HG02759 (cell line): ENCODE data around the gene IGSF22.
"Not testable (repeated sequence)": the region's sequence is repeated elsewhere in the genome, so short reads cannot be mapped to it uniquely, and the experiment has no call there.

ENCODE experiments used
- ATAC-seq: cut with Tn5 transposase; IDR thresholded peaks from one replicate; pipeline ENCODE4 v1.9.1; 2021; ENCODE audit warnings: mild to moderate bottlenecking, moderate library complexity; ENCODE audit not compliant: unreplicated experiment

IGSF22 gene

DNA sequence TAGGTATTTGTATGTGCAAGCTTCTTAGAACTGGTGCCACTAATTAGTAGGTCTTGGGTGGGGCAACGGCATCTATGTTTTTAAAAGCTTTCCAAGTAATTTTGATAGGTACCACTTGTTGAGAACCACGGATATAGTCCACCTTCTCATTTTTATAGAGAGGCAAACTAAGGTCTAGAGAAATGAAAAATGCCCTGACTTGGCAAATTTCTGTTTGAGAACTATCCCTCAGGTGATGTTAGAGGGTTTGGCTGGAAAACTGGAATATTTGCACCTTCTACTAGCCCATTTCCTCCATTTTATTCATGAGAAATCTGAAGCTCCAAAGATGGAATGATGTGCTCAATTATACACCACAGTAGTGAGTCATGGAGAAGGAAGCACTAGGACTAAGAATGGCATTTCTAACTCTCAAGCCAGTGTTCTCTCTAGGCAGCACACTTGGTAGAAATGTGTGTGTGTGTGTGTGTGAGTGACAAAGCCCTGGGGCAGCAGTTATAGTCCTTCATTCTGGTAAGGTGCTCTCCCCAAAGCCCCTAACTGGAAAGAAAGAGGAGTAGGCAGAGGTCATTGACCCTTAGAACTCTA is 29.3 kb downstream of the IGSF22 start:
- ATAC-seq = no peak

DNA sequence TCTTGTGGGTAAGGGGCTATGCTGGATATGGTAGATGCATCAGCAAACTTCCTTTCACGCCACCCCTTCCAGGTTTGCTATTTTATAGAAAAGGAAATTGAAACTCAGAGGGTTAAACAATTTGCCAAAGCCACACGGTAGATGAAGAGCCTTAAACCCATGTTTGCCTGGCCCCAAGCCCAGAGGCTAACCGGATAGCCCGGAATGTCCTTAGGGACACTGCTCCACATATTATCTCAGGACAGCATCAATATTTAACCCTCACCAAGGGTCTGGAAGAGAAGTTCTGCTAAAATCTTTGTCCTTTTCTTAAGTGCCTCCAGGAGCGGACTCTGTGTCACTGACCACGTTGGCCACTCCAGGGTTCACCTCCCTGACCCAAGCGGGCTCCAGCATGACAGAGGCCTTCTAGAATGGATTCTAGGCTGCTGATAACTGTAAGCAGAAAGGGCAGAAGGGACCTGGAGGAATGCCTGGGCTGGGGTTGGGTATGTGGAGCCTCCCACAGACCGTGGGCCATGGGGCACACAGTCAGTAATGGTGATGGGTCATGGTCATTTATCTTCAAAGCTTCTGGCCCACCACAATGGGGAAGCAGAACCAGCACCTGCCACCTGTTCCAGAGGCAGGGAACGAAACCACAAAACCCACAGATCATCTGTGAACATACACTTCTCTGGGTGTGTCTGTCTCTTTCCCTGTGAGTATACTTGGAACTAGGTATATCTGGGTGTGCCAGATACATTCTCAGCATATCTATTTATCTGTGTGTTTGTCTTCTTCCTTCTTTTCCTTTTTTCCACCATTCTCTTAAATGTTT is 32.8 kb downstream of the IGSF22 start:
- ATAC-seq = no peak

DNA sequence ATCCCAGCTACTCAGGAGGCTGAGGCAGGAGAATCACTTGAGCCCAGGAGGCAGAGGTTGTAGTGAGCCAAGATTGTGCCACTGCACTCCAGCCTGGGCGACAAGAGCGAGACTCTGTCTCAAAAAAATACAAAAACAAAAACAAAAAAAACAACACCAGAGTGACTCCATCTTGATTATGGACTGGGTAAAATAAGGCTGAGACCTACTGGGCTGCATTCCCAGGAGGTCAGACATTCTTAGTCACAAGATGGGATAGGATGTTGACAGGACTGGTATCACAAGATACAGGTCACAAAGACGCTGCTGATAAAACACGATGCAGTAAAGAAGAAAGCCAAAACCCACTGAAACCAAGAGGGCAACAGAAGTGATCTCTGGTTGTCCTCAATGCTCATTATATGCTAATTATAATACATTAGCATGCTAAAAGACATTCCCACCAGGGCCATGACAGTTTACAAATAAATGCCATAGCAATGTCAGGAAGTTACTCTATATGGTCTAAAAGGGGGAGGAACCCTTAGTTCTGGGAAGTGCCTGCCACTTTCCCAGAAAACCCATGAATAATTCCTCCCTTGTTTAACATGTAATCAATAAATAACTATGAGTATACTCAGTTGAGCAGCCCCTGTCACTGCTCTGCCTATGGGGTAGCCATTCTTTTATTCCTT is 34.4 kb downstream of the IGSF22 start:
- ATAC-seq = not testable (repeated sequence)

DNA sequence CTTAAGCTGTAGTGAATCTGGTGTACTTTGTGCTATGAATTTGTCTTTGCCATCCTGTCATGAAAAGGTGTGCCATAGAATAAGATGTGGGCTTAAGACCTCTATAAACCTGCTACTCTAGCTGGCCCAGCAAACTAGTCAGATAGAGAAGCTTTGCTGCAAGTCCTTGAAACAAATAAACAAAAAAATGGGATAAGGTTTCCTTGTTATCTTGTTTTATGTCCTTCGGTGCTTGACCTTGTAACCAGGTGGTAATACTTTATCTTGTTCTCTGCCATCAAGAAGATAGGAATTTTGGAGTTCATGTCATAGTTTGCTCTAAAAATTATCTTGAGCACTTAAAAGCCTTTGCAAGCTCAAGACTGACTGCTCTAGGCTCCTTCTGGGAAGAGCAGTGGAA is 41.7 kb downstream of the IGSF22 start:
- ATAC-seq = no peak

DNA sequence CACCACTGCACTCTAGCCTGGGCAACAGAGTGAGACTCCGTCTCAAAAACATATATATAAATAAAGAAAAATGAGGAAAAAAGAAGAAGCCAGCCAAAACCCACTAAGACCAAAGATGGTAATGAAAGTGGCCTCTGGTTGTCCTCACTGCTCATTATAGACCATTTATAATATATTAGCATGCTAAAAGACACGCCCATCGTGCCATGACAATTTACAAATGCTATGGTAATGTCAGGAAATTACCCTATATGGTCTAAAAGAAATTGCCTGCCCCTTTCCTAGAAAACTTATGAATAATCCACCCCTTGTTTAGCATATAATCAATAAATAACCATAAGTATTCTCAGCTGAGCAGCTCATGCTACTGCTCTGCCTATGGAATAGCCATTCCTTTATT is 43.5 kb downstream of the IGSF22 start:
- ATAC-seq = no peak

DNA sequence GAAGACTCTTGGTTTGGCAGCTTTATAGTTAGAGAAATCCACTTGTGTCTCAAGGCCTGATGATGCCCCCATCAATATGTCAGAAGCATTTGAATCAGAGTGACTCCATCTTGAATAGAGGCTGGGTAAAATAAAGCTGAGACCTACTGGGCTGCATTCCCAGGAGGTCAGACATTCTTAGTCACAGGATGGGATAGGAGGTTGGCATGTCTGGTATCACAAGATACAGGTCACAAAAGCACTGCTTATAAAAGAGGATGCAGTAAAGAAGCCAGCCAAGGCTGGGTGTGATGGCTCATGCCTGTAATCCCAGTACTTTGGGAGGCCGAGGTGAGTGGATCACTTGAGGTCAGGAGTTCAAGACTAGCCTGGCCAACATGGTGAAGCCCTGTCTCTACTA is 44.0 kb downstream of the IGSF22 start:
- not testable (repeated sequence) for ATAC-seq

DNA sequence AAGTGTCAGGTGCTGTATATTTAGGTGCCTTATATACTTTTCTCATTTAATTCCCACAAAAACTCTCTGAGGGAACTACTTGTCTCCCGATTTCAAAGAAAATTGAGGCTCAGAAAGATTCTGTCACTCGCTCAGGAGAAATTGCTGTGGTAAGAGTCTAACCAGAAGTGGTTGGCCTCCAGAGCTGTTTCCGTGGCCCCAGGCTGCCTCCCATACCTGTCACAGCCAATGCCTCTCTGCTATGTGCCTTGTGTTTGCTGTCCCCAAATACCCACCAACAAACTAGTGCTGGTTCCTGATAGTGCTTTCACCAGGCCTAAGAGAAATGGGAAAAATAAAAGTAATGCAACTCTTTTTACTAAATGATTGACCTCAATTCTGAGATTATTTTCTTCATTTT is 48.4 kb downstream of the IGSF22 start:
- no peak for ATAC-seq

DNA sequence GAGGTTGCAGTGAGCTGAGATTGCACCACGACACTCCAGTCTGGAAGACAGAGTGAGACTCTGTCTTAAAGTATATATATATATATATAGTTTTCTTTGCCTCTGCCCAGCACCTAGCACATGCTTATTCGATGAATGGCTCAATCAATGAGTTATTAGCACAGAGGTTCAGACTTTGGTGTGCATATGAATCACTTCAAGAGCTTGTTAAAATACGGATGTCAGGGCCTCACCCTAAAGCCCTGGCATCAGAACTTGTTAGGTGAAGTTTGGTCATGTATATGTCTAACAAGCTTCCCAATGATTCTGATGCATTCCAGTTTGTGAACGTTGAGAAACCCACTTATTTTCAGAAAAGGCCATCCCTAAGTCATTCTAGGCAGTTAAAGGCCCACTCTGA is 49.2 kb downstream of the IGSF22 start:
- ATAC-seq = no peak

DNA sequence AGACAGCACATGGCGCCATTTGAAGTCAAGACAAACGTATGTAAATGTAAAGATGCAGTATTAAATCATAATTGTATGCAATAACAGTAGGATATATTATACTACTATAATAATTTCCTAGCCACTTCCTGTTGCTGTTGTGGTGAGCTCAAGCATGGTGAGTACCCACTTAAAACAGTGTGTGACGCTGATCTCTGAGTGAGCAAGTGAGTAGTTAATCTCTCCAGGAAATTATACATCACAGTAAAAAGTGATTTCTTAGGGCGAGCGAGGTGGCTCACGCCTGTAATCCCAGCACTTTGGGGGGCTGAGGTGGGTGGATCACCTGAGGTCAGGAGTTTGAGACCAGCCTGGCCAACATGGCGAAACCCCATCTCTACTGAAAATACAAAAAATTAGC is 53.8 kb downstream of the IGSF22 start:
- not testable (repeated sequence) for ATAC-seq

DNA sequence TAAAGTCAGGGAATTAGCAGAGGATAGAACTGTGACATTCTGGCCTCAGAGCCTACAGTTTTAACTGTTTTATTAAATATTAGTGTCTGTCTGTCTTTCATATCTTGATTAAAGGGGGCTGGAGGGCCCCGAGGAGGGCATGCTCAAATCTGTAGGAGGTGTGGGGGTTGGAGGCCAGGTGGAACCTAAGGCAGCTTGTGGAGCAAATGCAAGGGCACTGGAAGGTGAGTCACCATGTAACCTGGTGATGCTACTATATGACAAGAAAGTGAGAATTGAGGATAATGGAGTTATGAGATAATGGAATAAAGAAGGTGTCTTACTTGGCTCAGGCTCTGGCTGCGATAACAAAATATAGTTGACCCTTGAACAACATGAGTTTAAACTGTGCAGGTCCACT is 54.7 kb downstream of the IGSF22 start:
- ATAC-seq = no peak

DNA sequence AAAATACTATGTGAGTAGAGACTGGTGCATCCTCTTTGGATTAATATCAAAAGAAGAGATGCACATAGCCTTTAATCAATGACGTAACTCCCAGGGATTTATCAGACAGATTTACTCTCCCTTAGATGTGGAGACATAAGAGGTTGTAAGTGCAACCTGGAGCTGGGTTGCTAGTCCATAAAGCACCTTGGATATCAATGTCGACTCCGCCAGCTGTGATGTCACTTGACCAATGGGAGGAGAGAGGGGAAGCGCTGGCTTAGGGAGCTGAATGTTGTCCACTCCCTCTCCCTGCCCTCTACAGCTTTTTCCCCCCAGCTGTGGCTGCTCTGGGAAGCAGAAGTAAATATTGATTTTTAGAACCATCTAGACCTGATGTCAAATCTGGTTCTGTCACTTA is 56.3 kb downstream of the IGSF22 start:
- ATAC-seq = no peak

DNA sequence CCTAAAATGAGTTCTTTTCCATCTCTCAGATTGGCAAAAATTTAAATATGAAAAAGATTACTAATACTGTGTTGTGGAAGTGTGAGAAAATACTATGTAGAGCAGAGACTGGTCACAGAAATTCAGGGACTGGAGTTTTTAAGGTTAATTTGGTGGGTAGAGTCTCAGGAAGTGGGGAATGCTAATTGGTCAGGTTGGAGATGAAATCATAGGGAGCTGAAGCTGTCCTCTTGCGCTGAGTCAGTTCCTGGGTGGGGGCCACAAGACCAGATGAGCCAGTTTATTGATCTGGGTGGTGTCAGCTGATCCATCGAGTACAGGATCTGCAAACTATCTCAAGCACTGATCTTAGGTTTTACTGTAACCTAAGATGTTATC is 56.8 kb downstream of the IGSF22 start:
- no peak for ATAC-seq

DNA sequence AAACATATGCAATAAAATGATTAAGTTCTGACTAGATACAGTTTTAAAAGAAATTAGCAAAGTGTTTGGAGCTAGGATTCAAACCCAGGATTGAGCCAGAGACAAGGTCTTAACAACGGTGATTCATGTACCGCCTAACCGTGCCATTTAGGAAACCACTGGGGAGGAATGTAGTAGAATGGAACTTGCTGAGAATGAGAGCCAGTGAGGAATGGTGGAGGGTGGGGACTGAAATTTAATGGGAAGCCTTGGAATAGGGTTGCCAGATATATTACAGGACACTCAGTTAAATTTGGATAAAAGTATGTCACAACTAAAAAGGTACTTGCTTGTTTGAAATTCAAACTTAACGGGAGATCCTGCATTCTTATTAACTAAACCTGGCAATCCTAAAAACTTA is 57.9 kb downstream of the IGSF22 start:
- no peak for ATAC-seq

DNA sequence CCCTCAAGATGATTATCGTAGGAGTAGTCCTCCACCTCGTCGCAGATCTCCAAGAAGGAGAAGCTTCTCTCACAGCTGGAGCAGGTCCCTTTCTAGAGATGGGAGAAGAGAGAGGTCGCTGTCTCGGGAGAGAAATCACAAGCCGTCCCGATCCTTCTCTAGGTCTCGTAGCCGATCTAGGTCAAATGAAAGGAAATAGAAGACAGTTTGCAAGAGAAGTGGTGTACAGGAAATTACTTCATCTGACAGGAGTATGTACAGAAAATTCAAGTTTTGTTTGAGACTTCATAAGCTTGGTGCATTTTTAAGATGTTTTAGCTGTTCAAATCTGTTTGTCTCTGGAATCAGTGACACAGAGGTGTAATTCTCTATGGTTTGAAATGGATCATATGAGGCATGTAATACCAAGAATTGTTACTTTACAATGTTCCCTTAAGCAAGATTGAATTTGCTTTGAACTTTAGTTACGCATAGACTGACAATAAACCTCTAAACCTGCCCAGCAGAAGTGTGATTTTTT is 60.6 kb downstream of the IGSF22 start:
- not testable (repeated sequence) for ATAC-seq

DNA sequence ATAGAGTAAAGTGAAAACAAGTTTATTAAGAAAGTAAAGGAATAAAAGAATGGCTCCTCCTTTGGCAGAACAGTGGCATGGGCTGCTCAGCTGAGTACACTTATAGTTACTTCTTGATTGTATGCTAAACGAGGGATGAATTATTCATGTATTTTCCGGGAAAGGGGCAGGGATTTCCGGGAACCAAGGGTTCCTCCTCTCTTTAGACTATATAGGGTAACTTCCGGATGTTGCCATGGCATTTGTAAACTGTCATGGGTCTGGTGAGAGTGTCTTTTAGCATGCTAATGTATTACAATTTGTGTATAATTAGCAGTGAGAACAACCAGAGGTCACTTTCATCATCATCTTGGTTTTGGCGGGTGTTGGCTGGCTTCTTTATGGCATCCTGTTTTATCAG is 68.3 kb downstream of the IGSF22 start:
- ATAC-seq = no peak
